Fibroblast of villous mesenchyme (primary cell): ENCODE data around the gene TREX2. TPM values are rescaled to one million over a fixed set of nuclear protein-coding genes. Genes with fewer than 3 reads are reported as not detected.
A peak's percentile ranks its signal among the peaks of the same experiment; 100 is the strongest.

ENCODE experiments used
- DNase-seq: peaks from one replicate; pipeline ENCODE4 v3.0.0-alpha.2; 2010; ENCODE audit warnings: low read depth
- H3K4me3 ChIP-seq: 2 replicates; pipeline ENCODE4 v1.5.1; 2011; ENCODE audit warnings: low read depth, mild to moderate bottlenecking, low read length
- CTCF ChIP-seq: IDR thresholded peaks from 2 replicates; pipeline ENCODE4 v1.5.1; 2012; ENCODE audit warnings: low read depth, mild to moderate bottlenecking, low read length; ENCODE audit not compliant: insufficient read depth
- total RNA-seq: library from RNA; depleted of rRNA; stranded (reverse); fragments of >200 nt; gene quantifications from 2 replicates; pipeline ENCODE4 v1.2.3, GENCODE V29; 2012

Gene TREX2
- total RNA-seq, 1 donor: 3.0 TPM

GRCh38 chrX:153471663-153472280, 25.9 kb upstream of the TREX2 start:
- DNase-seq: no peak
- H3K4me3 ChIP-seq: no peak overlapping the region
- no peak for TF ChIP-seq CTCF

- H3K4me3 ChIP-seq: peak within 1 kb of the TSS; percentile 67
- DNase-seq: peak; percentile 93
- peak; percentile 61 for TF ChIP-seq CTCF
Measured at GRCh38 chrX:153470411-153471363, 24.8 kb upstream of the TREX2 start, which contains the start of gene HAUS7. HAUS7 (minus strand) TSS chrX:153470576; CDS start chrX:153470557, 19 bp downstream.

GRCh38 chrX:153469811-153470410, 24.1 kb upstream of the TREX2 start:
- no peak for TF ChIP-seq CTCF
- H3K4me3 ChIP-seq: peak overlapping the region; percentile 67

GRCh38 chrX:153468008-153468580, 22.2 kb upstream of the TREX2 start:
- H3K4me3 ChIP-seq: no peak overlapping the region
- no peak for TF ChIP-seq CTCF
- DNase-seq: no peak

More at GRCh38 chrX:153469811-153470410, 24.1 kb upstream of the TREX2 start:
- DNase-seq: peak; percentile 21

GRCh38 chrX:153465691-153466380, 20.0 kb upstream of the TREX2 start:
- H3K4me3 ChIP-seq: no peak overlapping the region
- no peak for DNase-seq
- TF ChIP-seq CTCF: no peak

GRCh38 chrX:153464116-153464515, 18.3 kb upstream of the TREX2 start:
- DNase-seq: no peak
- H3K4me3 ChIP-seq: no peak overlapping the region
- no peak for TF ChIP-seq CTCF
